ENCODE data around the gene GPHN. TPM values are rescaled to one million over a fixed set of nuclear protein-coding genes. Genes with fewer than 3 reads are reported as not detected.

GPHN gene
- total and polyA plus RNA-seq, 2 of the 8 experiments (the other 6 are each of a cell fraction or from before 2014, with no cell fraction given): 6.0 to 16.0 TPM

DNA sequence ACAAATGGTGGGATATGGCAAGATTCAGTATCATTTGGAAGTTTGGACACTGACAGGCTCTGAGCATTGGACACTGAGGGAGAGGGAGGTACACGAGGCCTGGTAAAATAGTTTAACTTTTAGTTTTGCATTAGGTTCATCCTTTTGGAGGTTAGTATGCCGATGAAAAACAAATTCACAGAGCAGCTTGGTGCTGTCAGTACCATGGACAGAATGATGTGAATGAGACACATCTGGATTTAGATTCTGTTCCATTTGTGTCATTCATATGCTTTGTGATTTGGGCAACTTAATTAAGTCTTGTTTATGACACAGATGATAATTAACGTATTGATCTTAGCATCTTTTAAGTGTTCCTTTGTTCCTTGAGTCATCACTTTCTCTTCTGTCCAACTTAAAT is 33.7 kb downstream of the GPHN start:
- H2AFZ ChIP-seq (ENCODE audit: low read length): no peak overlapping the region
- no peaks in the 10 kb centered on the region for H3K27me3 ChIP-seq (replicated peaks in 1 of 4; ENCODE audit: control insufficient read depth in 3 of 4, extremely low read depth in 1 of 4, insufficient read depth in 3 of 4, low read length in 3 of 4)
- H3K4ac ChIP-seq (replicated peaks; ENCODE audit: insufficient read length, low read depth, low read length): no peak overlapping the region
- H2BK120ac ChIP-seq (replicated peaks; ENCODE audit: low read depth, low read length): no peak overlapping the region
- H3K18ac ChIP-seq (ENCODE audit: extremely low read depth, low read length): no peak overlapping the region
- no peaks in the 10 kb centered on the region for H3K23me2 ChIP-seq (ENCODE audit: low read depth, low read length)
- H3K9me3 ChIP-seq (ENCODE audit: insufficient read depth in 2 of 2, low read depth in 1 of 2, low read length in 1 of 2): peaks cover 0 to 11% of the 10 kb centered on the region in 2 experiments; a peak in 2 of 4 replicates
- no peak overlapping the region for H3K23ac ChIP-seq (ENCODE audit: insufficient read length)
- H3K56ac ChIP-seq (replicated peaks; ENCODE audit: insufficient read length, low read depth, low read length): no peak overlapping the region
- FAIRE-seq (no peak), DNase-seq (ENCODE audit: low read depth in 1 of 2, low spot score in 2 of 2) (no peak)
- no peak overlapping the region for H2BK15ac ChIP-seq (ENCODE audit: low read length)
- no peak overlapping the region for H3K9ac ChIP-seq (replicated peaks in 1 of 4; ENCODE audit: extremely low read depth in 1 of 4, low read depth in 3 of 4, low read length in 3 of 4)
- peaks cover 5% of the 10 kb centered on the region; the same call in 1 of the 2 replicates for H3K79me1 ChIP-seq (ENCODE audit: low read depth, low read length)
- H3K4me3 ChIP-seq (ENCODE audit: extremely low read depth in 1 of 4, insufficient read depth in 2 of 4, low read depth in 3 of 4, low read length in 4 of 4): no peak overlapping the region
- H2BK20ac ChIP-seq (ENCODE audit: low read length): no peak overlapping the region
- no peak overlapping the region for H3K4me2 ChIP-seq (ENCODE audit: insufficient read depth in 1 of 2, low read depth in 2 of 2, low read length in 2 of 2)
- peaks cover 0 to 36% of the 10 kb centered on the region in 2 experiments; a peak in 2 of 4 replicates for H3K79me2 ChIP-seq (ENCODE audit: control insufficient read depth in 1 of 2, insufficient read depth in 2 of 2, low read length in 2 of 2)
- H4K8ac ChIP-seq (ENCODE audit: extremely low read depth, insufficient read depth, low read length): no peak overlapping the region
- H2BK5ac ChIP-seq (ENCODE audit: low read depth, low read length): no peak overlapping the region
- no peak overlapping the region for H3K14ac ChIP-seq (ENCODE audit: insufficient read length)
- H4K5ac ChIP-seq (ENCODE audit: insufficient read length, low read depth, low read length): no peak overlapping the region
- no peaks in the 10 kb centered on the region; a peak in 1 of 7 replicates for H3K4me1 ChIP-seq (replicated peaks in 1 of 4; ENCODE audit: control insufficient read depth in 3 of 4, insufficient read depth in 4 of 4, low read length in 3 of 4)
- ChIA-PET POLR2A (ENCODE audit: partially characterized antibody) (no interaction called here), CTCF (ENCODE audit: partially characterized antibody) (no interaction called here)
- WGBS, 2 experiments (ENCODE audit: extremely low coverage in 1 of 2, insufficient coverage in 1 of 2, insufficient read length in 1 of 2, insufficient replicate concordance in 2 of 2, low coverage in 1 of 2, low lambda C conversion rate in 2 of 2, missing lambda C conversion rate in 1 of 2): 91% methylated on average over 3 of the region's 3 CpGs; no CpG with 5 or more reads in 1 of the 2 experiments
- peaks cover 0 to 3% (median 0%) of the 10 kb centered on the region in 4 experiments; a peak in 1 of 8 replicates for H3K36me3 ChIP-seq (ENCODE audit: control insufficient read depth in 2 of 4, insufficient read depth in 4 of 4, low read length in 3 of 4)
- no peak overlapping the region for H4K91ac ChIP-seq (replicated peaks; ENCODE audit: insufficient read length, low read length)
- H2AK5ac ChIP-seq (ENCODE audit: low read depth, low read length): no peak overlapping the region
- H3K27ac ChIP-seq (ENCODE audit: low read depth, low read length): no peak overlapping the region
- no peaks in the 10 kb centered on the region for H4K20me1 ChIP-seq (replicated peaks in 1 of 2; ENCODE audit: control insufficient read depth in 1 of 2, insufficient read depth in 2 of 2, low read length in 2 of 2)
- no peak overlapping the region for H2BK12ac ChIP-seq (ENCODE audit: low read depth, low read length)
- TF ChIP-seq CREB1 (IDR thresholded peaks at IDR 0.05) (no peak), CHD2 (IDR thresholded peaks at IDR 0.05; ENCODE audit: low read length) (no peak), EGR1 (IDR thresholded peaks at IDR 0.05; ENCODE audit: borderline replicate concordance, low read depth, low read length) (no peak), SP4 (IDR thresholded peaks at IDR 0.05; ENCODE audit: low read length) (no peak), CHD1 (IDR thresholded peaks at IDR 0.05; ENCODE audit: low read depth, low read length) (no peak), TAF1 (IDR thresholded peaks at IDR 0.05; ENCODE audit: low read depth, low read length) (no peak), BCL11A (IDR thresholded peaks at IDR 0.05; ENCODE audit: low read depth in 2 of 2, low read length in 2 of 2) (no peak), GTF2F1 (IDR thresholded peaks at IDR 0.05; ENCODE audit: borderline replicate concordance, low read depth, low read length) (no peak), NANOG (IDR thresholded peaks at IDR 0.05; ENCODE audit: insufficient read depth, low read depth, low read length, poor library complexity, severe bottlenecking) (no peak), ASH2L (IDR thresholded peaks at IDR 0.05; ENCODE audit: low read length) (no peak), ATF3 (IDR thresholded peaks at IDR 0.05; ENCODE audit: insufficient read depth, low read depth, low read length) (no peak), SIN3A (conservative IDR thresholded peaks at IDR 0.05 in 1 of 2, IDR thresholded peaks at IDR 0.05 in 1 of 2; ENCODE audit: low read depth in 1 of 2, low read length in 2 of 2) (no peak), SAP30 (IDR thresholded peaks at IDR 0.05; ENCODE audit: insufficient read depth, insufficient replicate concordance, low read length) (no peak), KDM5A (IDR thresholded peaks at IDR 0.05; ENCODE audit: low read length) (no peak), BRCA1 (IDR thresholded peaks at IDR 0.05; ENCODE audit: low read depth, low read length) (no peak), POLR2A (IDR thresholded peaks at IDR 0.05; ENCODE audit: control extremely low read depth in 1 of 2, low read depth in 2 of 2, low read length in 2 of 2) (no peak)

All from H1 (cell line).